Measurements from ENCODE around the gene MYOCD. TPM values are rescaled to one million over a fixed set of nuclear protein-coding genes. Genes with fewer than 3 reads are reported as not detected.

MYOCD gene
- total RNA-seq, 1 donor from 2014 or later: 0.04 TPM

GRCh38 chr17:12808723-12809122, 143.0 kb downstream of the MYOCD start:
- Histone ChIP-seq H3K4me3 (no peak overlapping the region), H3F3A (ENCODE audit: low read depth) (no peaks in the 10 kb centered on the region), H3K4me2 (no peak overlapping the region), H3K9ac (no peak overlapping the region), H3K79me2 (ENCODE audit: low read depth) (peaks cover 10% of the 10 kb centered on the region), H3K27ac (no peak overlapping the region), H3K4me1 (no peaks in the 10 kb centered on the region), H4K20me1 (ENCODE audit: low read depth) (no peaks in the 10 kb centered on the region), H3K9me3 (ENCODE audit: low read depth) (no peaks in the 10 kb centered on the region), H2AFZ (replicated peaks) (no peak overlapping the region), H3K27me3 (no peaks in the 10 kb centered on the region), H3K36me3 (no peaks in the 10 kb centered on the region)
- Mint-ChIP-seq H3K27me3 (ENCODE audit: insufficient read depth, low read depth) (no peaks in the 10 kb centered on the region), H3K36me3 (peaks cover 4% of the 10 kb centered on the region), H3K9me3 (peaks cover 26% of the 10 kb centered on the region), H3K4me3 (no peak overlapping the region), H3K4me1 (no peaks in the 10 kb centered on the region), H3K27ac (no peak overlapping the region)
- TF ChIP-seq, protein P1, sequence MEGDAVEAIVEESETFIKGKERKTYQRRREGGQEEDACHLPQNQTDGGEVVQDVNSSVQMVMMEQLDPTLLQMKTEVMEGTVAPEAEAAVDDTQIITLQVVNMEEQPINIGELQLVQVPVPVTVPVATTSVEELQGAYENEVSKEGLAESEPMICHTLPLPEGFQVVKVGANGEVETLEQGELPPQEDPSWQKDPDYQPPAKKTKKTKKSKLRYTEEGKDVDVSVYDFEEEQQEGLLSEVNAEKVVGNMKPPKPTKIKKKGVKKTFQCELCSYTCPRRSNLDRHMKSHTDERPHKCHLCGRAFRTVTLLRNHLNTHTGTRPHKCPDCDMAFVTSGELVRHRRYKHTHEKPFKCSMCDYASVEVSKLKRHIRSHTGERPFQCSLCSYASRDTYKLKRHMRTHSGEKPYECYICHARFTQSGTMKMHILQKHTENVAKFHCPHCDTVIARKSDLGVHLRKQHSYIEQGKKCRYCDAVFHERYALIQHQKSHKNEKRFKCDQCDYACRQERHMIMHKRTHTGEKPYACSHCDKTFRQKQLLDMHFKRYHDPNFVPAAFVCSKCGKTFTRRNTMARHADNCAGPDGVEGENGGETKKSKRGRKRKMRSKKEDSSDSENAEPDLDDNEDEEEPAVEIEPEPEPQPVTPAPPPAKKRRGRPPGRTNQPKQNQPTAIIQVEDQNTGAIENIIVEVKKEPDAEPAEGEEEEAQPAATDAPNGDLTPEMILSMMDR (IDR thresholded peaks at IDR 0.05): no peak
- no peak for TF ChIP-seq EZH2phosphoT487 (IDR thresholded peaks at IDR 0.05)
- TF ChIP-seq EZH2 (IDR thresholded peaks at IDR 0.05): no peak
- no peak for DNase-seq (ENCODE audit: low spot score)

GRCh38 chr17:12812877-12813276, 147.2 kb downstream of the MYOCD start:
- Mint-ChIP-seq H3K4me1 (no peaks in the 10 kb centered on the region), H3K36me3 (peaks cover 4% of the 10 kb centered on the region), H3K27me3 (ENCODE audit: insufficient read depth, low read depth) (no peaks in the 10 kb centered on the region), H3K27ac (no peak overlapping the region), H3K4me3 (no peak overlapping the region), H3K9me3 (peaks cover 21% of the 10 kb centered on the region)
- H2AFZ ChIP-seq (replicated peaks): no peak overlapping the region
- no peak for TF ChIP-seq EZH2 (IDR thresholded peaks at IDR 0.05)
- TF ChIP-seq, protein P1 (IDR thresholded peaks at IDR 0.05): no peak
- no peak for TF ChIP-seq EZH2phosphoT487 (IDR thresholded peaks at IDR 0.05)
- H3K9ac ChIP-seq: no peak overlapping the region
- H3K27me3 ChIP-seq: no peaks in the 10 kb centered on the region
- DNase-seq (ENCODE audit: low spot score): no peak
- H3K4me1 ChIP-seq: no peaks in the 10 kb centered on the region
- H3K36me3 ChIP-seq: no peaks in the 10 kb centered on the region
- no peak overlapping the region for H3K4me3 ChIP-seq
- no peaks in the 10 kb centered on the region for H3K79me2 ChIP-seq (ENCODE audit: low read depth)
- H3K27ac ChIP-seq: no peak overlapping the region
- no peak overlapping the region for H3K4me2 ChIP-seq
- H3F3A ChIP-seq (ENCODE audit: low read depth): no peaks in the 10 kb centered on the region
- H3K9me3 ChIP-seq (ENCODE audit: low read depth): no peaks in the 10 kb centered on the region
- H4K20me1 ChIP-seq (ENCODE audit: low read depth): no peaks in the 10 kb centered on the region

DNA sequence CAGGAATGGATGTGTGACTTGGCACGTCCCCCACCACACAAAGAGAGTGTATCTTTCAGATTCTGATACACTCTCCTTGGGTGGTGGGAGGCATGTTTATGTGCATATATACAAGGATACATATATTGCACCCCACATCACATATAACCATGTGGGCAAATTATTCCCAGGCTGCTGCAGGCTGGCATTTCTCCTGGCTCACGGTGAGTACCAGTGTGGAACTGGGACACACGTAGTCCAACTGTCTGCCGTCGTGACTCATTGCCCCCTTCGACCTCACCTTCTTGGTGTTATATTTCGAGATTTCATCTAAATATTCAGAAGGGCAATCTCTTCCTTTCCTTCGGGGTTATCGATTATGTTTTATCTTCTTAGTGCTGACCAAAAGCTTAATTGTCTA, 148.0 kb downstream of the MYOCD start:
- no peaks in the 10 kb centered on the region for H4K20me1 ChIP-seq (ENCODE audit: low read depth)
- TF ChIP-seq, protein P1 (IDR thresholded peaks at IDR 0.05): no peak
- TF ChIP-seq EZH2phosphoT487 (IDR thresholded peaks at IDR 0.05) (no peak), EZH2 (IDR thresholded peaks at IDR 0.05) (no peak)
- H3K4me3 ChIP-seq: no peak overlapping the region
- no peak overlapping the region for H3K27ac ChIP-seq
- H3F3A ChIP-seq (ENCODE audit: low read depth): no peaks in the 10 kb centered on the region
- H3K9ac ChIP-seq: no peak overlapping the region
- H2AFZ ChIP-seq (replicated peaks): no peak overlapping the region
- no peaks in the 10 kb centered on the region for H3K27me3 Mint-ChIP-seq (ENCODE audit: insufficient read depth, low read depth)
- peaks cover 20% of the 10 kb centered on the region for H3K9me3 Mint-ChIP-seq
- no peaks in the 10 kb centered on the region for H3K4me1 Mint-ChIP-seq
- no peaks in the 10 kb centered on the region for H3K27me3 ChIP-seq
- H3K36me3 ChIP-seq: no peaks in the 10 kb centered on the region
- H3K4me2 ChIP-seq: no peak overlapping the region
- no peaks in the 10 kb centered on the region for H3K9me3 ChIP-seq (ENCODE audit: low read depth)
- H3K27ac Mint-ChIP-seq: no peak overlapping the region
- H3K79me2 ChIP-seq (ENCODE audit: low read depth): no peaks in the 10 kb centered on the region
- DNase-seq (ENCODE audit: low spot score): no peak
- no peaks in the 10 kb centered on the region for H3K4me1 ChIP-seq
- H3K4me3 Mint-ChIP-seq: no peak overlapping the region
- peaks cover 4% of the 10 kb centered on the region for H3K36me3 Mint-ChIP-seq

All from neural progenitor cell (in vitro differentiated cells).